ENCODE measurements around the gene OSM.
A peak's percentile ranks its signal among the peaks of the same experiment; 100 is the strongest.

Gene OSM

GRCh38 chr22:30293026-30293425 is 26.4 kb upstream of the OSM start:
- H3K4me1 Mint-ChIP-seq (ENCODE audit: low read depth): peaks cover 35% of the 10 kb centered on the region
- H3K9me3 Mint-ChIP-seq: no peaks in the 10 kb centered on the region
- DNase-seq (ENCODE audit: low spot score): no peak
- no peaks in the 10 kb centered on the region for H3K27me3 Mint-ChIP-seq (ENCODE audit: low read depth)
- peaks cover 32% of the 10 kb centered on the region for H3K36me3 Mint-ChIP-seq (ENCODE audit: low read depth)
- H3K27ac Mint-ChIP-seq: no peak overlapping the region
- no peak overlapping the region for H3K4me3 Mint-ChIP-seq

GRCh38 chr22:30292069-30292970 is 25.7 kb upstream of the OSM start:
- Mint-ChIP-seq H3K4me3 (no peak overlapping the region), H3K9me3 (no peaks in the 10 kb centered on the region), H3K4me1 (ENCODE audit: low read depth) (peaks cover 37% of the 10 kb centered on the region), H3K36me3 (ENCODE audit: low read depth) (peaks cover 29% of the 10 kb centered on the region), H3K27me3 (ENCODE audit: low read depth) (no peaks in the 10 kb centered on the region), H3K27ac (no peak overlapping the region)
- no peak for DNase-seq (ENCODE audit: low spot score)

DNA sequence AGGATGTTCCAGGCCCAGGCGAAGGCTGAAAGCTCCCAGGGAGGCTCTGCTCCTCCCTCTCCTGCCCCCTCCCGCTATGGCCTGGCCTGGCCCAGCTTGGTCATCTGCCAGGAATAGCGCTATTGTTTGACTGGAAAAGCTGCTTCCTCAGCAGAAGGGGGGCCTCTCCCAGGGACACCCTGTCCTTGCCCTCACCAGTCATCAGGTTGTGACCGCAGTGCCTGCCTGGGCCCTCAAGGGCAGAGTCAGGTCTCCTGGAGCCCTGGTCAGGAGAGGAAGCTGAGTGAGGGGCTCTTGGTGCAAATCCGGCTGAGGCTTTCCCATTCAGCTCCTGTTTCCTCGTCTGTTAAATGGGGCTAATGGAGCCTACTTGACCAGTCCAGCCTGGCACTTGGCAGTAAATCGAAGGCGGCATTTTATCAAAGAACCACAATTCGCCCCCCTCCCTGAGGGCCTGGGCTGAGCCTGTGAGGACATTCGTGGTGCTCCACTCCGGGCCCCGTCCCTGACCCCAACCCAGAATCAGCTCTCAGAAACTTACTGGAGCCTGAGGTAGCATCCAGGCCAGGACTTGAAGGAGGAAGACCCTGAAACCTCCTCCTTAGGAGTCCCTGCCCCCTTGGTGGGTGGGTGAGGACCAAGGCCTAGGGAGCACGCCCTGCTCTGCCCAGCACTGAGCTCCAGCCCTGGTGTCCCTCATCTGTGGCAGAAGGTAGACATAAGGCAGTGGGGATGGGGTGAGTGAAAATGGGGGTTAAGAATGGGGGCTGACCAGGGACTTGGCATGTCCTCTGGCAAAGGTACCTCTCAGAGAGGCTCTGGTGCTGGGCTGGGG is 24.6 kb upstream of the OSM start:
- peaks cover 36% of the 10 kb centered on the region for H3K4me1 Mint-ChIP-seq (ENCODE audit: low read depth)
- peaks cover 27% of the 10 kb centered on the region for H3K36me3 Mint-ChIP-seq (ENCODE audit: low read depth)
- no peaks in the 10 kb centered on the region for H3K9me3 Mint-ChIP-seq
- DNase-seq (ENCODE audit: low spot score): no peak
- H3K27ac Mint-ChIP-seq: peak overlapping the region; percentile 86
- no peaks in the 10 kb centered on the region for H3K27me3 Mint-ChIP-seq (ENCODE audit: low read depth)
- no peak overlapping the region for H3K4me3 Mint-ChIP-seq

- no peaks in the 10 kb centered on the region for H3K9me3 Mint-ChIP-seq
- peak overlapping the region; percentile 86 for H3K27ac Mint-ChIP-seq
- H3K4me3 Mint-ChIP-seq: peak overlapping the region; percentile 90
- peaks cover 36% of the 10 kb centered on the region for H3K4me1 Mint-ChIP-seq (ENCODE audit: low read depth)
- H3K36me3 Mint-ChIP-seq (ENCODE audit: low read depth): peaks cover 23% of the 10 kb centered on the region
- no peaks in the 10 kb centered on the region for H3K27me3 Mint-ChIP-seq (ENCODE audit: low read depth)
- DNase-seq (ENCODE audit: low spot score): no peak
These were observed 23.8 kb upstream of the OSM start for GRCh38 chr22:30290342-30291057.

DNA sequence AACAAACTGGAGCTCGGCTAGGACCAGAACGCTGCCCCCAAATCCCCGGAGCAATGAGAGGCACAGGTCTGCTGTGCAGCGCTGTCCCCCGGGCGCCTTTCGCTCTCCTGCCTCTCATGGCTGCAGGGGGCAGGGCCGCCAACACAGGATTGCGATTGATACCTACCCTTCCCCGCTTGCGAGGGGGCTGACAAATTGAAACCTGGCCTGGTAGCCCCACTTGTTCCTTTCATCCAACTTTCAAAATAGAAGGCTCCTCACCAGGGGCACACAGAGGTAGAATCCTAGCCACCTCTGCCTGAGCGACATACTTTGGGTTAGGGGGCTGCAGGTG is 23.3 kb upstream of the OSM start:
- Mint-ChIP-seq H3K4me1 (ENCODE audit: low read depth) (peaks cover 39% of the 10 kb centered on the region), H3K9me3 (no peaks in the 10 kb centered on the region), H3K27ac (peak overlapping the region; percentile 86), H3K27me3 (ENCODE audit: low read depth) (no peaks in the 10 kb centered on the region), H3K36me3 (ENCODE audit: low read depth) (peaks cover 24% of the 10 kb centered on the region), H3K4me3 (peak overlapping the region; percentile 90)
- DNase-seq (ENCODE audit: low spot score): no peak

DNA sequence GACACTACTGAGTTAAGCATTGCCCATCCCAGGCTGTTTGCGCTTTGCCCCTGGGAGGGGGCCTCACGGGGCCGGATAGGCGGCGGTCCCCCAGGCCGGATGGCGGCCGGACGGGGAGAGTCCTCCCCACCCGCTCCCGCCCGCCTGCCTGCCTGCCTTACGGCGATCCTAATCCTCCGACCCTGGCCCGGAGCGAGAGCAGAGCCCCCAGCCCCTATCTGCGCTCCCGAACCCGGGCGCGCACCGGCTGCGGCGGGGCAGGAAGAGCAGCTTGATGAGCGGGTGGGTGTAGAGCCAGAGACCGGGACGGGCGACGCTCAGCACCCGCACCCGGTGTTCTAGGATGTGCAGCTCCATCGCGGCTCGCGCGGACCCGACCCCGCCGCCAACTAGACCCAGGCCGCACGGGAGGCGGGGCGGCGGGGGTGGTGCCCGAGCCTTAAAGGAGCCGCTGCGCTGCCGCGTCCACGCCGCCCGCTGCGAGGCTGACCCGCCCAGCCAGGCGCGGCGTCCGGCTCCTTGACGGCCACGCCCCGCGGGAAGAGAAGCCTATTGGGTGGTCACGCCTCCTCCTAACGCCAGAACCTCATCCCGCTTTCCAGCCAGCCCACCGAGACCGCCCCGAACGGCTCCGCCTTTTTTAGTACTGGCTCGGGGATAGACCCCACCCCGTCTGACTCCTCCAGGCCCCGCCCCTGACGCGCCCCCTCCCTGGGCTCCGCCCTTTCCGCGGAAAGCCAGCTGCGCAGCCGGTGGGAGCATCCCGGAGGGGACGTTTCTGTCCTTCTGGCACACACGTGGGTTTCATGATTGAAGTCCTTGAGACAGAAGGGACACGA is 22.7 kb upstream of the OSM start, which contains the start of gene CASTOR1:
Gene CASTOR1 (minus strand): TSS at position 365 of the 839 bp plus-strand sequence. CDS start 8 bp downstream, at position 357.
- Mint-ChIP-seq H3K4me3 (peak within 1 kb of the TSS; percentile 90), H3K36me3 (ENCODE audit: low read depth) (peaks cover 27% of the 10 kb centered on the region), H3K4me1 (ENCODE audit: low read depth) (peaks cover 45% of the 10 kb centered on the region), H3K27me3 (ENCODE audit: low read depth) (no peaks in the 10 kb centered on the region), H3K27ac (peak within 1 kb of the TSS; percentile 86), H3K9me3 (no peaks in the 10 kb centered on the region)
- peak; percentile 95 for DNase-seq (ENCODE audit: low spot score)

GRCh38 chr22:30288419-30289140 is 21.9 kb upstream of the OSM start:
- Mint-ChIP-seq H3K4me3 (peak overlapping the region; percentile 90), H3K4me1 (ENCODE audit: low read depth) (peaks cover 48% of the 10 kb centered on the region), H3K27me3 (ENCODE audit: low read depth) (no peaks in the 10 kb centered on the region), H3K9me3 (no peaks in the 10 kb centered on the region), H3K27ac (peak overlapping the region; percentile 80), H3K36me3 (ENCODE audit: low read depth) (peaks cover 22% of the 10 kb centered on the region)
- DNase-seq (ENCODE audit: low spot score): no peak

DNA sequence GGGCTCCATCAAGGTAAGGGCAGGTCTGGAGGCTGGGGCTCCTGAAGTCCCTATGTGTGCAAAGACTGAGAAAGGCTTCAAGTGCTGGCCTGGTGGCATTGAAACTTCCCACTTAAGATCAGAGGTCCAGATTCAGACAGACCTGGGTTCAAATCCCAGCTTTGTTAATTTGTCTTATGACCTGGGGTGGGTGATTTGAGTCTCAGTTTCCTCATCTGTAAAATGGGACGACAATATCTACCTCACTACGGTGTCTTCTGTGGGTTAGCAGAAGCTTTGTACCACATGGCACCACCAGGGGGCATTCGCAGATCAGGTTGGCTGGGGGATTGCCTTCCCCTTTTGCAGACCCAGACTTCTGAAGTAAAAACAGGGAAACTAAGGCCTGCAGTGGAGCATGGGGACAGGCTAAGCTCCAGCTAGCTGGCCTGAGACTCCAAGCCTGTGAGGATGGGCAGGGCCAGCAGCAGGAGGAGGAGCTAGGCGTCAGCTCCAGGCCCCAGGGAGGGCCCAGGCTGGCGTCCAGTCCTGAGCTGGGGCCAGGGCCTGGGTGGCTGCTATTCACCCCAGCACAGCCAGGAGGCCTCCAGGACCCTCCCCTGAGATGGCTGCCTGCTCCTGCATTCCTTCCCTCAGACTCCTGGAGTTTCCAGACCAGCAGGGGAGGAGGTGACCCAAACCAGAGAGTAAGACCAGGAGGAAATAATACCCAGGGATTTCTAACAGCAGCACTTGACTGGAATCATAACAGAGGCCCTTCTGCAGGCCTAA is 21.2 kb upstream of the OSM start:
- peak; percentile 76 for DNase-seq (ENCODE audit: low spot score)
- H3K36me3 Mint-ChIP-seq (ENCODE audit: low read depth): peaks cover 23% of the 10 kb centered on the region
- no peaks in the 10 kb centered on the region for H3K9me3 Mint-ChIP-seq
- H3K27me3 Mint-ChIP-seq (ENCODE audit: low read depth): no peaks in the 10 kb centered on the region
- H3K4me1 Mint-ChIP-seq (ENCODE audit: low read depth): peaks cover 54% of the 10 kb centered on the region
- peak overlapping the region; percentile 80 for H3K27ac Mint-ChIP-seq
- H3K4me3 Mint-ChIP-seq: peak overlapping the region; percentile 90

- peaks cover 60% of the 10 kb centered on the region for H3K4me1 Mint-ChIP-seq (ENCODE audit: low read depth)
- H3K4me3 Mint-ChIP-seq: peak overlapping the region; percentile 90
- DNase-seq (ENCODE audit: low spot score): peak; percentile 83
- no peaks in the 10 kb centered on the region for H3K9me3 Mint-ChIP-seq
- H3K36me3 Mint-ChIP-seq (ENCODE audit: low read depth): peaks cover 26% of the 10 kb centered on the region
- no peaks in the 10 kb centered on the region for H3K27me3 Mint-ChIP-seq (ENCODE audit: low read depth)
- H3K27ac Mint-ChIP-seq: peak overlapping the region; percentile 73
These were observed 20.4 kb upstream of the OSM start for GRCh38 chr22:30286813-30287647.

DNA sequence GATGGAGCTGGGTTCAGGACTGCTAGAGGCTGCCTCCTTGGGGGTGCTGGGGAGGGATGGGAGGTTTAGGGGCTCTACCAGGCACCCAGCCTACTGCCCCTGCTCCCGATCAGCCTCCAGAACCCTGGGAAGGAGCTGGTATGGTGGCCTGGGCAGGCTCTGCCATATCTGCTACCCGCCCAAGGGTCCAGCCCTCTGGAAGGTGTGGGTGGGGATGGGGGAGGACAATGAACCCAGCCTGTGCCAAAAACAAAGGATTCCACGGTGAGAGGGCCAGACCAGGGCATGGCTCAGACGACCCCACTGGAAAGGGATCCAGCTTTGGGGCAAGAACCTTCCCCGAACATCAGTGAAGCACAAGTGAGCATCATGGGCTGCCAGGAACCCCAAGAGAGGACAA is 19.7 kb upstream of the OSM start:
- no peaks in the 10 kb centered on the region for H3K9me3 Mint-ChIP-seq
- peaks cover 58% of the 10 kb centered on the region for H3K4me1 Mint-ChIP-seq (ENCODE audit: low read depth)

GRCh38 chr22:30285846-30286200 is 19.2 kb upstream of the OSM start:
- no peak for DNase-seq (ENCODE audit: low spot score)
- no peaks in the 10 kb centered on the region for H3K27me3 Mint-ChIP-seq (ENCODE audit: low read depth)
- no peaks in the 10 kb centered on the region for H3K9me3 Mint-ChIP-seq
- no peak overlapping the region for H3K27ac Mint-ChIP-seq
- H3K36me3 Mint-ChIP-seq (ENCODE audit: low read depth): peaks cover 25% of the 10 kb centered on the region
- H3K4me1 Mint-ChIP-seq (ENCODE audit: low read depth): peaks cover 53% of the 10 kb centered on the region
- H3K4me3 Mint-ChIP-seq: no peak overlapping the region

More for the DNA sequence above, 19.7 kb upstream of the OSM start:
- Mint-ChIP-seq H3K4me3 (peak overlapping the region; percentile 39), H3K27ac (peak overlapping the region; percentile 73), H3K27me3 (ENCODE audit: low read depth) (no peaks in the 10 kb centered on the region), H3K36me3 (ENCODE audit: low read depth) (peaks cover 25% of the 10 kb centered on the region)
- no peak for DNase-seq (ENCODE audit: low spot score)

Measured in T-helper 2 cell treated with Interferon-gamma antibody and Interleukin-4, amounts not matched to agents 5 μg/mL and 100 μg/mL, for 36 hours (primary cell).